HG02798 (cell line): Measurements from ENCODE around the gene BTG4.

Experiments
- ATAC-seq: cut with Tn5 transposase; IDR thresholded peaks from one replicate; pipeline ENCODE4 v1.9.1; 2021; ENCODE audit warnings: mild to moderate bottlenecking; ENCODE audit not compliant: unreplicated experiment, poor library complexity

BTG4 gene

DNA sequence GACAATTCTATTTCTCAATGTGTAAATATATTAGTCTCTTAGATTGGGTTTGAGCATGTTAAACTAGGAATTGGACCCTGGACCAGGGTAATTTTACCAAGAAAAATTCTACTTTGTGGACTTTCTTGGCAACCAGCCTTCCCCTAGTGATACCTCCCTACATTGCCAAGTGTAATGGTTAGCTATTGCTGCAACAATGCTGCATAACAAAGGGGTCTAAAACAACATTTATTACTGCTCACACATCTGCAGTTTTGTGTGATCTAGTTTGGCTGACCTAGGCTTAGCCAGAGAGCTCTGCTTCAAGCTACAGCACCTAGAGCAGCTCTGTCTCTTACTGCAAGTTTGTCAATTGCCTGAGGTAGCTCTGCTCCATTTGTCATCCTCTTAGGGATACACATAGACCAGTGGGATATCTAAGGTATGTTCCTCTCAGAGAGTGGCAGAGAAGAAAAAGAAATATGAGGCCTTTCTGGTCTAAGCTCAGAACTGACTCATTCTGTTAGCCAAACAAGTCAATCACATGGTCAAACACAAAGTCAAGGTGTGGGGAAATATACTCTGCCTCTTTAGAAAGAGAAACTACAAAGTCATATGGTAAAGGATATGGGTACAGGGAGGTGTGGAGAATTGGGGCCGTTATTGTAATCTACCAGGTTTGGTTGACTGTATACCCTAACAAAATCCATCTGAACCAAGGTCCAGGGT, 26.4 kb upstream of the BTG4 start:
- ATAC-seq = peak; percentile 48

DNA sequence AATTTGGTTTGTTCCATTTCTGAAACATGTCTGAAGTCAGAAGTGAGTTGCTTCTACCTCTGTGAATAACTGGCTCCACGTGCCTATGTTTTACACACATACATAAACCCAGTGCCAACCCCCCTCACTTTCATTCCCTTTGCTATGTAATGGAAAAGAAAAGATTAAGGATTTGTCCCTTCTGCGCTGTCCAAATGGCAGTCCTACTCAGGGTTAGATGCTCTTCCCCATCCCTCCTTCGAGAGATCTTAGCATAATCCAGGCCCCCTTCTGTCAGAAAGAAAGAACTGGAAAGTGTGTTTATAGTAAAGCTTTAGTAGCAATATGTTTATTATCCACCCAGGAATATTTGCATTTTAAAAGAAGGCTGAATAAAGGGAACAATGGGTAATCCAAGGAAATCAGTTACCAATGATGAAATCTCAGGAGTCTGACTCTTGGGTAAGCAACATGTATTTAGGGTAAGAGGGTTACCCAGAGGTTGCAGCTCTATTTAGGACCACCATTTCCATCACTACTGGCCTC, 25.2 kb upstream of the BTG4 start:
- ATAC-seq = no peak

DNA sequence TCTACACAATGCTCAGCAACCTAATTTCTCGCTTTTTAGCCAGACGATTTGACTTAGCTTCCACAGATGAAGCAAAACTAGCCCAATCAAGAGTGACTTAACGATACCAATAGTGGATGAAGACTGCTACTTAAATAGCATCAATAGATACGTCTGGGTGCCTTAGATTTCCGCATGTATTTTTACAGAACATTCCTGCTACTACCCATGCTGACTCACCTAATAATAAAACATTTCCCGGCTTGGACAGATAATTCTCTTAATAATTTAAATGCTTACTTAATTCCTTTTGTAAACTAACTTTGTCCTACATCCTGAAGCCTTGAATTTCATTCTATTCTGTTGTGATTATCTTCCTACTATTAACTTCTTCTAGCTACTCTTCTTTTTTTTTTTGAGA, 23.1 kb upstream of the BTG4 start:
- ATAC-seq = no peak

DNA sequence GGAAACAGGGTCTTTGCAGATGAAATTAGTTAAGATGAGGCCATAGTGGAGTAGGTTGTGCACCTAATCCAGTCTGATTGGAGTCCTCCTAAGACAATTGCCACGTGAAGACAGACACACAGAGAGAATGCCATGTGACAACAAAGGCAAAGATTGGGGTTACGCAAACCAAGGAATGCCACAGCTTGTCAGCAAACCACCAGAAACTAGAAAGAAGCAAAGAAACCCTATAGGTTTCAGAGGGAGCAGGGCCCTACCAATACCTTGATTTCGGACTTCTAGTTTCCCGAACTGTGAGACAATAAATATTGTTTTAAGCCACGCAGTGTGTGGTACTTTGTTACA, 20.2 kb upstream of the BTG4 start:
- ATAC-seq = no peak

DNA sequence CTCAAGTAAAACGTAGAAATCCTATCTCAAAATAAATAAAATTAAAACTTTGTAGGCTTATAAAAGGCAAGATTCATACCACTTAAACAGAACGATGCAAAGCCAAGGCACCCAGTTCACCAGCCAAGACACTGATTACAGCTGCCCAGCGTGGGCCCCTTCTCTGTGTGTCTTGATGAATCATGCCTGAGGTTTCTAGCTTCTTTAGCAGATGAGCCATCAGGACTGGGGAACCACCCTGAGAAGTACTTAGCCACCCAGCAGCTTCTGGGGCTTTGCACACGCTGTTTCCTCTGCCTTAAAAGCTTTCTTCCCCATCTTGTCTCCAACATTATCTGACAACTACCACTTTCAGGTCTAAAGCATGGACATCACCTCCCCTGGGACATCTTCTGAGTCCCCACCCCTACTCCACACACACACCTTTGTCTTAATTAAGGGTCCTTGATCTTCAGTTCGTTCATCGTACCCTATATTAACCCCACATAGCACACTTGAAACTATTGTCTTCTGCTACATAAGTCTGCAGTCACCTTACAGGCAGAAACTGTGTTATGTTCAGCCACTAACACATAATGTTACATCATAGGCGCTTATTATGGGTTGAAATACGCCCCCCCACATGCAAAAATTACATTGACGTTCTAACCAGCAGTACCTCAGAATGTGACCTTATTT, 19.6 kb upstream of the BTG4 start:
- ATAC-seq = peak; percentile 95

DNA sequence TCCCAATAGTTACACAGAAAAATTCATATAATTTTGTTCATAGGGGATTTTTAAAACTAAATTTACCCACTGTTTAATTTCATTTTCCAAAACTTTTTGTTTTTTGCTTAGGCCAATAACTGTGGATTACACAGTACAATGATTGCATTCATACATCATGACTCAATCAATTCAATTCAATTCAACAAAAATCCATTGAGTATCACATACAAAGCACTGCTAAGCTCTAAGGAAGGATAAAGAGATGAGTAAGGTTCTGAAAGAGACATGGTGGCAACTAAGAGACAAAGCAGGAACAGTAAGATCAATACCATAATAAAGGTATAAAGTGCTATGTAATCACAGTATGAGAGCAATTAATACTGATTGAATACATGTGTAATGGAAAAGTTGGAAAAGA, 18.9 kb upstream of the BTG4 start:
- no peak for ATAC-seq

DNA sequence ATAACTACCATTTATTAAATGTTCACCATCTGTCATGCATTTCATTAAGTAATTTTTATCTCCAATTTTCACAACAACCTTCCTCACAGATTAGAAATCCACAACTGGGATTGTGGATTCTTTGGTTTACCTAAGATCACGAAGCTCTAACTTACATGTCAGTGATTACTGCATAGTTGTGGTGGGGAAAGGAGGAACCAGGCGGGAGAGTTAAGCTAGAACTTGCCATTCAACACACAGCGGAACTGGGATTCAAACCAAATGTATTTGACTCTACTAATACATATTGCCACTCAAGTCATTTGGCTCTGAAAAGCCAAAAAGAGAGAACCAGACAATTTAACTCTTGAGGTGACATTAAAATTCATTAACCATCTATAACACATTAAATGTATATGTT, 17.9 kb upstream of the BTG4 start:
- ATAC-seq = no peak

DNA sequence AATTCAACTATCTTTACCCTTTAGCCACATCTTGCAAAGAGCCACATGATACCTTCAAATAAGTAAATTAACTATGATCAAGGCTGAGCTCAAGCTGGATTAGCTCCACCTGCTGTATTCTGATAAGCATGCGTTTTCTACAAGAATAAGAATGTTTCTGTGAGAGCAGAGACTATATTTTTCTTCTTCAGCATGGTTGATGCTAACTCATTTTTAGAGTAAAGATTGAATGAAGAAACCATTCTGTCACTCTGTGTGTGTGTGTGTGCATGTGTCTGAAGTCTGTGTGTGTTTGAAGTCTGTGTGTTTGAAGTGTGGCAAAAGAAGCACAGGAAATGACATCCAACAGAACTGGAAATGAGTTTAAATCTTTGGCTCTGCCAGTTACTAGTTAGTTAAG, 16.4 kb upstream of the BTG4 start:
- ATAC-seq = no peak

DNA sequence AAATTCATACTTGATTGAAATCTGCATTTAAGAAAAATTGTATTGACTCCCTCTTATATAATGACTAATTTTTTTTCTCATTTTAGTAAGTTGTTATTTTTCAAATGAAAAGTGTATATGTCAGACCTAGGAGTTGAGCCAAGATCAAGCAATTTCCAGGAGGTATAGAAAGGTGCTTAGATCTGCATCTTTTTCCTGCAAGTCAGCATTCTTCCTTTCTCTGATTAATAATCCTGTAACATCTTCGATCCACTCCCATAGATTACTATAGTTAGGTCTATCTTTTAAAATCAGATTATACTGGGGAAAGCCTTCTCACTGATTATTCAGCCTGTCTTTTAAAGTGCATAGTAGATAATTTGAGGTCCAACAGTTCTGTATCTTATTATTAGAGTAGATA, 15.1 kb upstream of the BTG4 start:
- ATAC-seq = no peak

DNA sequence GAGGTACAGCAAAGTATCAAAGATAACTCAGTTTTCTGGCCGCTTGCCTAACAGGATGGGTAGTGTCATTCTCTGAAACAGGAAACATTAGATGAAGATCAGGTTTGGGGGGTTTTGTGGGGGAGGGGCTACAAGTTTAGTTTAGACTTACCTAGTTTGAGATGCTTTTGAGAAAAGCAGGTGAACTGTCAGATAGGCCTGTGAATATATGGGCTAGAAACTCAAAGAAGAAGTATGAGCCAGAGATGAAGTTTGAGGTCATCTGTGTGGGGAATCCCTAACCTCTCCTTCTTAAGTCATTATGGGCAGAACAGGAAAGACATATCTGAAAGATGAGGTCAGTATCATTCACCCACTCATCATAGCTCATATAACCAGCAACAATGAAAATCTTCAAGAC, 14.3 kb upstream of the BTG4 start:
- no peak for ATAC-seq

DNA sequence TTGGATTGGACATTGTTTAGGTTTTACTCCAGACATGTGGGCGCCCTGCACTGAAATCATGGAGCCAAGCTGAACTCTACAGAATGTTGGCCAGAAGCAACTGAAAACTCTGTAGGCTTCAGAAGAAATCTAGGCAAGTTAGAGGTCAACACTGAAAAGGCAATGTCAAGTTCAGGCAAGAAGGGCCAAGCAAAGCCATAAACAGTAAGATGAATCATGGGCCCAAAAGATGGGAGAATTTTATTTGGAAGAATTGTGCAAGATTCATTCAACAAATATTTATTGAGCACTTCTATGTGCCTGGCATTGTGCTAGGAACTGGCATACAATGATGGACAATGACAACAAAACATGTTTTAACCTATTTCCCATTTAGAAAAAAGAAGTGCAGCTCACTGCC, 13.3 kb upstream of the BTG4 start:
- ATAC-seq = no peak

DNA sequence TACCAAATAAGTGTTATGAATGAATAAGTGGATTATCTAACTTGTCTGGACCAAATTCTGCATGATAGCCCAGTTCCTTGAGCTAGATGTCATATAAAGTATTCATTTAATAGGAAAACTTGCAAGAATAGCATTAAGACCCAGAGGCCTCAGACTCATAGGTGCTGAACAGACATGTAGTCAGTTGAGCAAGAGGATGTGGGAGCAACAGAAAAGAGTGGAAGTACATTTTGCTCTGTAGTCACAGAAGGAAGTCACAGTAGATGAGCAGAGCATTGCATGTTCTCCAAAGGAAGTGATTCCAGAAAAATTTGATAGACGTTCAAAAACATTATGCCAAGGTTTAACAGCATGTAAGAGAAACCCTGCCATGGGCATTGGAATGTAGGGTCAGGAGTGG, 11.9 kb upstream of the BTG4 start:
- no peak for ATAC-seq

DNA sequence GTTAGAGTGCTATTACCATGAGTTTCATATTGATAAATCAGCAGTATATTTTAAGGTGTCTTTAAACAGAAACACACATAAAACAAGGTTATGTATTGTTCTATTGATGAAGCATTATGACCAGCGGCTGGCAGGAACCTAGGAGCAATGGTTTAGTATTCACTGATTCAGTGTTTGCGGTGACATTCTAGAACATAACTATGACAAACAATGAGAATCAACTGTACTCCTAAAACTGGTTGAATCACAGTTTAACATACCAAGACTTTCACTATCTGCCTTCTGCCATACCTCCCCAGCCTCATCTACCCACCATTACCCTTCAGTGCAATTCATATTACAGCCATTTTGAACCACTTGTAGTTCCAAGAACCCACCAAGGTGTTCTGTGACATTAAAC, 11.2 kb upstream of the BTG4 start:
- no peak for ATAC-seq

DNA sequence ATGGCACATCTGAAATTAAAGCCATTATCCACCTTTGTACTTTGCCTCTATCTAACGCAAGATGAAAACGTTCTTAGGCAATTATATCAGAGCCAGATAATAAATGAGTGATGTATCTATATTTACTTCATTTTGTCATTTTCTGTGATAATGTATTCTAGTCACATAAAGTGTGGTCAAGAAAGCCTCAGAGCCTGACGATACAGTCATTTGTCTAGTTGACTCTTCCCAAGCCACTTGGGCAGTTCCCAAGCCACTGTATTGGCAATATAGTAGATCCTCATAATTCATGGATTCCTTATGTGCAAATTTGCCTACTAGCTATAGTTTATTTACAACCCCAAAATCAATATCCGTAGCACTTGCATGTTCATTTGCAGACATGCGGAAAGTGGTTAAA, 10.2 kb upstream of the BTG4 start:
- no peak for ATAC-seq

DNA sequence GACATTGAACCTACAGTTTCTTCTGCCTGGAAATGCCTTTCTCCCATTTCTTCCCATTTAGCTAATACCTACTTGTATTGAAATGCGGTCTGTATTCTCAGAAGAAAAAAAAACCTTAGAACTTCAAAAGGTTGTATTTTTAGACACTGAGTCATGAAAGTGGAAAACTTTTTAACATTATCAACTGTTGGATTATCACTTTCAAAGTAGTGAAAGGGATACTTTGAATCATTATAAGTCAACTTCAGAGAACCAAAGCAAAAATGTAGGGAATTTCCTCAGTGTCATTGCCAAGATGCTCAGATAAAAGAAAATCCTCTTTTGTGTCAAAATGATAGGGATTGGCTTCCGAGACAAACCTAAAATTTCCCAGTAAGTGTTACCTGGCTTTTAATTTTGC, 8.9 kb upstream of the BTG4 start:
- ATAC-seq = no peak

DNA sequence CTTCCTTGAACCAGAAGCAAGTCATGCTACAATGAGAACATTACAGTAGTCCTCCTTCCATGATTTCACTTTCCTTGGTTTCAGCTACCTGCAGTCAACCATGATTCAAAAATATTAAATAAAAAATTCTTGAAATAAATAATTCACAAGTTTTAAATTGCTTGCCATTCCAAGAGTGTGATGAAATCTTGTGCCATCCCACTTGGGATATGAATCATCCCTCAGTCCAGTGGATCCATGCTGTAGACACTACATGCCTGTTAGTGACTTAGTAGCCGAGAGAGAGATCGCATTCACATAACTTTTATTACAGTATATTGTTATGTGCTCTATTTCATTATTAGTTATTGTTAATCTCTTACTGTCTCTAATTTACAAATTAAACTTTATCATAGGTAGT, 8.4 kb upstream of the BTG4 start:
- ATAC-seq = no peak

DNA sequence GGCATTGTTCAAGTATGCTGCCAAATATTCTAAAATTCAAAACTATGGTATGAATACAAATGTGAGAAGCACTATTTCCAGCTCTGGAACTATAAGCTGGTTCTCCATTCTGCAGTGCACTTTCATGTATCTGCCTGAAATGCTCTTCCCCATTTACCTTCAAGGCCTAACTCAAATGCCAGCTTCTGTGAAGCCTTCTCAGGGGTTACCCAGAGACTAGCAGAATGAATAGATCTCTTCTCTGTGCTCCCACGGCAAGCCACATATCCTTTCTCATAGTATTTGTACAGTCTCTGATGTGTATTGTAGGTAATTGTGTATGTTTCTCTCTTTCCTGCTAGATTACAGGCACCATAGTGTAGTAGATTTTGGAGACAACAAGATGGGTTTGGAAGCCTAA, 6.5 kb upstream of the BTG4 start:
- ATAC-seq = no peak

DNA sequence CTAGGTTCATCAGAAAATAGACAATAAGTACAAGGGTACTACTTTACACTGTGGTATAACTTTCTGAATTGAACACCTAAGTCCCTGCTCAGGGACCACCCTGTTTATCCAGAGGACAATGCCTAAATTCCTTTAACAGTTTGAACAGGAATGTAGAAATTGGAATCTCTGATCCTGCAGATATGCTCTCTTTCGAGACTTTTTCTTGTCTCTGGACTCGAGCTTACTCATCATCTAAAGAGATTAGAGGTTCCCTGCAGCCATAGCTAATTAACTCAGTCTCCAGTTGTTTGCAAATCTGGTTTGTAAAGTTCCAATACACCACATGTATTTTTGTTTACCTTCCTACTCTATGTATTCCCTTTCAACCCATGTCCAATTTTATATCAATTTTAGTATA, 3.4 kb upstream of the BTG4 start:
- no peak for ATAC-seq

DNA sequence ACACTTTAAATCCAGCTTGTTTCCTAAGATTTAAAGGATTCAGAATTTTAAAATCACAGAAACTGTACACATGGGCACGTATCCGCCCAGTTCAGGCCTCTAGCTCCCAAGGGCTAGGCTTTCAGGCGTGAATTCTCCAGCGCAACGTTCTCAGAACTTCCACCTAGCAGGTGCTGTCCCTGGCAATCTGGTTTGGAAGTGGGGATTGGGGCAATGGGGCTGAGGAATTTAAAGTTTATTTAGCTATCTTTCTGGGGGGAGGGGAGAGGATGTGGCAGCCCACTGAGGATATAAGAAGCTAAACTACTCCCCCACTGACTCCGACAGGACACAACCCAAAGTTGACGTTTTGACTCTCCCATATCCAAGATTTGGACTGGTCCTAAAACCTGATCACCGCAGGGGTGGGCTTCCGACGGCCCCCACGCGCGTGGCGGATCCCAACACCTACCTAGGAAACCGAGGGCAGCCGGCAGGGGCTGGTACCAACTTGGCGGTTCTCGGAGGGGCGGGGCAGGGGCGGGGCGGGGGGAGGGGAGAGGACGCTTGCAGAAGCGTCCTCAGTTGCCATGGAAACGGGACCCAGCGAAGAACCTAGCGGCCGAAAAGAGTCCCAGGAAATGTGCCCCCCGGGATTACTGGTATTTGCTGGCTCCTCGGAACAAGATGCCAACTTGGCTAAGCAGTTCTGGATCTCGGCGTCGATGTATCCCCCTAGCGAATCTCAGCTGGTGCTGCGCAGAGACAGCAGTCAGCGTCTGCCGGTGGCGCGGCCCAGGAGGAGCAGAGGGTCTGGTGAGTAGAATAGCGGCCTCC, 2.2 kb upstream of the BTG4 start, which contains the start of gene HOATZ:
Gene HOATZ (plus strand): TSS at position 563 of the 816 bp plus-strand sequence. CDS start 7 bp downstream, at position 570.
- ATAC-seq = no peak

DNA sequence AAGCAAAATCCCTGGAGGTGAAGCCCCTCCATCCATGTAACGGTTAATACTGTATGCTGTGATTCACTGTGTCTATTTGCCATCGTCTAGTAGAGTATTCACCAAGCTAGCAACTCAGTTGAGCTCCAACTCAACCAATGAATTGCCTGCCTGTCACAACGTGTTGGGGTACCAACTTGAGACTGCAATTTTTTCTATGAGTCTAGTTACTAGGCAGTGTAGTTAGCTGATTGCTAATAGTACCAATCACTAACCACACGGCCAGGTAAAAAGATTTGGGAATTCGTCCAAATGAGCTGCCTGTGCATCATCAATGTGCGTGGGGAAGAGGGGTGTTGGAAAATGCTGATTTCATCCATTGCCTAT, 1.0 kb upstream of the BTG4 start:
- peak; percentile 23 for ATAC-seq

DNA sequence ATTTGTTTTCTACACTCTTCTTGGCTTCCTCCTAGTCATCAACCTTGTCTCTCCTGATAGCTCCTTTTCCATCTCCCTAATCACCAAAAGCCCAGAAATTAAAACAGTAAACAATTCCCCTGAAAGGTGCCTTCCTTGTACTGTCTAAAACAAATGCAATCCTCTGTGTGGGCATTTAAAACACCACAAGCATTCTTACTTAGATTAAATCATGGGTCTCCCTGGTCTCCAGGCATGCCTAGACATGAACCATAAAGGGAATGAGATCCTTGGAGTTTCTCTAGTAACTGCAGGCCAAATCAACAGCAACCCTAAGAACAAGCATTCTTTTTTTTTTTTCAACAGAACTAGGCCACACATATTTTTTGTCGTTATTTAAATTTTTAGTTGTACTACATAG, 1.9 kb downstream of the BTG4 start:
- ATAC-seq = no peak
